H1 (cell line): Measurements from ENCODE around the gene GPR176. TPM values are rescaled to one million over a fixed set of nuclear protein-coding genes. Genes with fewer than 3 reads are reported as not detected.

Experiments used
- CTCF ChIA-PET: fragments of 300-600 bp; sonication (Branson Sonifier 250); formaldehyde crosslinking; loops from one replicate; lab custom pipeline; 2021; ENCODE audit not compliant: partially characterized antibody; lab: Charles Lee
- POLR2A ChIA-PET: fragments of 300-600 bp; sonication (Branson Sonifier 250); formaldehyde crosslinking; loops from one replicate; lab custom pipeline; 2021; ENCODE audit warnings: inconsistent platforms; ENCODE audit not compliant: partially characterized antibody; lab: Charles Lee
- DNase-seq, 2 experiments: peaks; one replicate each; pipeline versions ENCODE4 v3.0.0 to v3.0.0-alpha.2; 2010 to 2022; ENCODE audit warnings: low spot score in 2 of 2, low read depth in 1 of 2, mixed read lengths in 1 of 2
- FAIRE-seq: peaks from 2 replicates; lab custom pipeline; 2011; peaks lifted over from hg19 to GRCh38; lab: Jason Lieb, UNC
- H2AFZ ChIP-seq: 2 replicates; pipeline ENCODE4 v1.8.1; 2012; ENCODE audit warnings: low read length, inconsistent platforms
- H2AK5ac ChIP-seq: 2 replicates; pipeline ENCODE4 v1.6.1; 2013; ENCODE audit warnings: low read depth, low read length
- H2BK120ac ChIP-seq: replicated peaks from 2 replicates; pipeline ENCODE3; 2013; ENCODE audit warnings: low read depth, low read length, inconsistent platforms
- H2BK12ac ChIP-seq: 2 replicates; pipeline ENCODE4 v1.6.1; 2013; ENCODE audit warnings: low read depth, low read length
- H2BK15ac ChIP-seq: 2 replicates; pipeline ENCODE4 v1.6.1; 2013; ENCODE audit warnings: low read length
- H2BK20ac ChIP-seq: 2 replicates; pipeline ENCODE4 v1.6.1; 2013; ENCODE audit warnings: low read length
- H2BK5ac ChIP-seq: 2 replicates; pipeline ENCODE4 v1.6.1; 2013; ENCODE audit warnings: low read depth, low read length
- H3K14ac ChIP-seq: 2 replicates; pipeline ENCODE4 v1.6.1; 2013; ENCODE audit warnings: inconsistent platforms; ENCODE audit not compliant: insufficient read length
- H3K18ac ChIP-seq: 2 replicates; pipeline ENCODE4 v1.6.1; 2013; ENCODE audit warnings: low read length; ENCODE audit errors: extremely low read depth
- H3K23ac ChIP-seq: 2 replicates; pipeline ENCODE4 v1.6.1; 2013; ENCODE audit warnings: inconsistent platforms; ENCODE audit not compliant: insufficient read length
- H3K23me2 ChIP-seq: 2 replicates; pipeline ENCODE4 v1.6.1; 2013; ENCODE audit warnings: low read depth, low read length
- H3K27ac ChIP-seq: 2 replicates; pipeline ENCODE4 v1.6.1; 2011; ENCODE audit warnings: low read depth, low read length, inconsistent platforms
- H3K27me3 ChIP-seq, 4 experiments: replicated peaks in 1 of 4; 1 replicate in 1 of 4; 2 replicates in 3 of 4; pipeline versions ENCODE4 v1.6.1 to v1.8.1; 2011 to 2013; ENCODE audit warnings: low read length in 3 of 4, mild to moderate bottlenecking in 3 of 4, inconsistent platforms in 2 of 4, mixed read lengths in 2 of 4, moderate library complexity in 1 of 4; ENCODE audit not compliant: control insufficient read depth in 3 of 4, insufficient read depth in 3 of 4; ENCODE audit errors: extremely low read depth in 1 of 4
- H3K36me3 ChIP-seq, 4 experiments: 2 replicates each; pipeline versions ENCODE4 v1.6.1 to v1.8.1; 2011 to 2013; ENCODE audit warnings: mild to moderate bottlenecking in 4 of 4, low read length in 3 of 4, moderate library complexity in 2 of 4, control low read depth in 1 of 4, inconsistent platforms in 1 of 4; ENCODE audit not compliant: insufficient read depth in 4 of 4, control insufficient read depth in 2 of 4
- H3K4ac ChIP-seq: replicated peaks from 2 replicates; pipeline ENCODE3; 2013; ENCODE audit warnings: low read length, low read depth, mixed read lengths, inconsistent platforms; ENCODE audit not compliant: insufficient read length
- H3K4me1 ChIP-seq, 4 experiments: replicated peaks in 1 of 4; 1 replicate in 1 of 4; 2 replicates in 3 of 4; pipeline versions ENCODE4 v1.6.1 to v1.8.1; 2011 to 2013; ENCODE audit warnings: low read length in 3 of 4, inconsistent platforms in 2 of 4, mixed read lengths in 1 of 4; ENCODE audit not compliant: insufficient read depth in 4 of 4, control insufficient read depth in 3 of 4
- H3K4me2 ChIP-seq, 2 experiments: 2 replicates each; pipeline versions ENCODE4 v1.6.1 to v1.8.1; 2011 to 2013; ENCODE audit warnings: low read depth in 2 of 2, low read length in 2 of 2, control low read depth in 1 of 2, inconsistent platforms in 1 of 2, mild to moderate bottlenecking in 1 of 2; ENCODE audit not compliant: insufficient read depth in 1 of 2
- H3K4me3 ChIP-seq, 4 experiments: fragments of 200-600, 300-600 bp in 1 of 4; sonication (generic), shearing (Covaris generic), sonication (Bioruptor Twin) in 1 of 4; 2 replicates each; pipeline versions ENCODE4 v1.5.1 to v1.8.1; 2011 to 2016; ENCODE audit warnings: low read length in 4 of 4, low read depth in 3 of 4, control low read depth in 2 of 4, inconsistent platforms in 2 of 4, mild to moderate bottlenecking in 2 of 4, mixed read lengths in 1 of 4, moderate library complexity in 1 of 4; ENCODE audit not compliant: insufficient read depth in 2 of 4; ENCODE audit errors: extremely low read depth in 1 of 4
- H3K56ac ChIP-seq: replicated peaks from 2 replicates; pipeline ENCODE3; 2013; ENCODE audit warnings: low read depth, mild to moderate bottlenecking, mixed read lengths, low read length, inconsistent platforms; ENCODE audit not compliant: insufficient read length
- H3K79me1 ChIP-seq: 2 replicates; pipeline ENCODE4 v1.6.1; 2013; ENCODE audit warnings: low read depth, low read length, control low read depth
- H3K79me2 ChIP-seq, 2 experiments: 2 replicates each; pipeline versions ENCODE4 v1.6.1 to v1.8.1; 2012 to 2013; ENCODE audit warnings: low read length in 2 of 2, mild to moderate bottlenecking in 2 of 2, inconsistent platforms in 1 of 2; ENCODE audit not compliant: insufficient read depth in 2 of 2, control insufficient read depth in 1 of 2
- H3K9ac ChIP-seq, 4 experiments: replicated peaks in 1 of 4; 1 replicate in 1 of 4; 2 replicates in 3 of 4; pipeline versions ENCODE4 v1.6.1 to v1.8.1; 2011 to 2013; ENCODE audit warnings: low read depth in 3 of 4, low read length in 3 of 4, control low read depth in 2 of 4, mild to moderate bottlenecking in 2 of 4, moderate library complexity in 2 of 4, inconsistent platforms in 1 of 4; ENCODE audit errors: extremely low read depth in 1 of 4
- H3K9me3 ChIP-seq, 2 experiments: 2 replicates each; pipeline versions ENCODE4 v1.6.1 to v1.8.1; 2012 to 2013; ENCODE audit warnings: mild to moderate bottlenecking in 2 of 2, moderate library complexity in 2 of 2, control low read depth in 1 of 2, inconsistent platforms in 1 of 2, low read depth in 1 of 2, low read length in 1 of 2, mixed read lengths in 1 of 2; ENCODE audit not compliant: insufficient read depth in 2 of 2
- H4K20me1 ChIP-seq, 2 experiments: replicated peaks in 1 of 2; 2 replicates each; pipeline versions ENCODE3 to v1.8.1; 2011 to 2013; ENCODE audit warnings: inconsistent platforms in 2 of 2, low read length in 2 of 2, mild to moderate bottlenecking in 1 of 2; ENCODE audit not compliant: insufficient read depth in 2 of 2, control insufficient read depth in 1 of 2
- H4K5ac ChIP-seq: 2 replicates; pipeline ENCODE4 v1.6.1; 2013; ENCODE audit warnings: low read length, low read depth, mixed read lengths, inconsistent platforms; ENCODE audit not compliant: insufficient read length
- H4K8ac ChIP-seq: 2 replicates; pipeline ENCODE4 v1.8.0; 2013; ENCODE audit warnings: mild to moderate bottlenecking, moderate library complexity, low read length, inconsistent platforms; ENCODE audit not compliant: insufficient read depth; ENCODE audit errors: extremely low read depth
- H4K91ac ChIP-seq: replicated peaks from 2 replicates; pipeline ENCODE3; 2013; ENCODE audit warnings: low read length, mixed read lengths, inconsistent platforms; ENCODE audit not compliant: insufficient read length
- ASH2L ChIP-seq: fragments of 200-600, 300-600 bp; sonication (generic); IDR thresholded peaks from one replicate; pipeline ENCODE4 v1.7.1; 2017; ENCODE audit warnings: low read length
- RAD21 ChIP-seq, 2 experiments: IDR thresholded peaks in 1 of 2; conservative IDR thresholded peaks in 1 of 2; 2 replicates each; pipeline ENCODE4 v1.6.1; 2011; ENCODE audit warnings: low read depth in 2 of 2, low read length in 2 of 2, improper control_type of control experiment in 1 of 2, inconsistent platforms in 1 of 2, mild to moderate bottlenecking in 1 of 2, moderate library complexity in 1 of 2
- SP1 ChIP-seq: IDR thresholded peaks from 2 replicates; pipeline ENCODE4 v1.6.1; 2011; ENCODE audit warnings: low read depth, low read length
- WGBS, 2 experiments: shearing (Covaris generic) in 1 of 2; methylation state at CpG; one replicate each; pipeline versions ENCODE4 v1.1.6 to v1.1.7; 2013 to 2015; ENCODE audit warnings: low lambda C conversion rate in 2 of 2, mixed read lengths in 2 of 2, inconsistent platforms in 1 of 2, low coverage in 1 of 2, missing lambda C conversion rate in 1 of 2; ENCODE audit not compliant: insufficient replicate concordance in 2 of 2, insufficient coverage in 1 of 2, insufficient read length in 1 of 2; ENCODE audit errors: extremely low coverage in 1 of 2, missing lambda C conversion rate in 1 of 2; 5-methylcytosine and 5-hydroxymethylcytosine counted together
- polyA plus RNA-seq, 7 experiments: library from polyadenylated mRNA; depleted of rRNA in 3 of 7; stranded (reverse) in 5 of 7; unstranded in 2 of 7; fragments of >200 nt in 5 of 7; fragments of 200-250 nt in 2 of 7; gene quantifications; 1 replicate in 5 of 7; 2 replicates in 1 of 7; 4 replicates in 1 of 7; pipeline versions ENCODE4 v1.2.1 to v1.2.3, GENCODE V29; 2011 to 2013; ENCODE audit warnings: missing spikeins in 2 of 7, mixed read lengths in 2 of 7
- total RNA-seq: library from RNA; stranded (reverse); fragmentation: NEBNext Ultra II Directional; extraction: Animal tissue kit (Norgen Biotek cat#: 25700); gene quantifications from 2 replicates; pipeline ENCODE4 v1.2.1, GENCODE V29; 2021
- TF ChIP-seq, protein P1 (sequence below), 3 experiments: IDR thresholded peaks; 1 replicate in 2 of 3; 2 replicates in 1 of 3; pipeline versions ENCODE4 v1.5.1 to v1.6.1; 2011; ENCODE audit warnings: low read length in 3 of 3, mild to moderate bottlenecking in 3 of 3, inconsistent platforms in 2 of 3, low read depth in 1 of 3, moderate library complexity in 1 of 3; ENCODE audit not compliant: insufficient read depth in 1 of 3; ENCODE audit errors: control extremely low read depth in 1 of 3

GPR176 gene
- total and polyA plus RNA-seq, 2 of the 8 experiments (the other 6 are each of a cell fraction or from before 2014, with no cell fraction given): 190 to 281 TPM

- Histone ChIP-seq H3K14ac (no peak overlapping the region), H3K79me1 (no peaks in the 10 kb centered on the region; the same call in 1 of the 2 replicates), H3K4me1 (peaks cover 0 to 3% (median 0%) of the 10 kb centered on the region in 4 experiments; a peak in 1 of 7 replicates), H3K4me3 (no peak overlapping the region), H2BK12ac (no peak overlapping the region), H3K56ac (no peak overlapping the region), H4K5ac (no peak overlapping the region), H3K4ac (no peak overlapping the region), H4K8ac (peak overlapping the region; percentile 0; the same call in 1 of the 2 replicates), H3K9ac (no peak overlapping the region), H3K9me3 (no peaks in the 10 kb centered on the region), H3K23me2 (no peaks in the 10 kb centered on the region), H3K79me2 (peaks cover 0 to 43% of the 10 kb centered on the region in 2 experiments; a peak in 3 of 4 replicates), H2BK20ac (no peak overlapping the region), H4K91ac (no peak overlapping the region), H2AFZ (no peak overlapping the region), H2BK15ac (no peak overlapping the region), H3K27me3 (no peaks in the 10 kb centered on the region), H2BK120ac (no peak overlapping the region), H3K4me2 (no peak overlapping the region), H4K20me1 (peaks cover 3 to 7% of the 10 kb centered on the region in 2 experiments), H3K23ac (no peak overlapping the region), H3K18ac (no peak overlapping the region), H3K36me3 (peaks cover 4 to 44% (median 26%) of the 10 kb centered on the region in 4 experiments), H2AK5ac (no peak overlapping the region), H3K27ac (no peak overlapping the region), H2BK5ac (no peak overlapping the region)
- no peak for TF ChIP-seq SP1
- TF ChIP-seq RAD21 (IDR thresholded peaks at IDR 0.05 in 1 of 2, conservative IDR thresholded peaks at IDR 0.05 in 1 of 2; ENCODE audit: low read depth in 2 of 2, low read length in 2 of 2): peak; percentile 66 to 68
- TF ChIP-seq, protein P1, sequence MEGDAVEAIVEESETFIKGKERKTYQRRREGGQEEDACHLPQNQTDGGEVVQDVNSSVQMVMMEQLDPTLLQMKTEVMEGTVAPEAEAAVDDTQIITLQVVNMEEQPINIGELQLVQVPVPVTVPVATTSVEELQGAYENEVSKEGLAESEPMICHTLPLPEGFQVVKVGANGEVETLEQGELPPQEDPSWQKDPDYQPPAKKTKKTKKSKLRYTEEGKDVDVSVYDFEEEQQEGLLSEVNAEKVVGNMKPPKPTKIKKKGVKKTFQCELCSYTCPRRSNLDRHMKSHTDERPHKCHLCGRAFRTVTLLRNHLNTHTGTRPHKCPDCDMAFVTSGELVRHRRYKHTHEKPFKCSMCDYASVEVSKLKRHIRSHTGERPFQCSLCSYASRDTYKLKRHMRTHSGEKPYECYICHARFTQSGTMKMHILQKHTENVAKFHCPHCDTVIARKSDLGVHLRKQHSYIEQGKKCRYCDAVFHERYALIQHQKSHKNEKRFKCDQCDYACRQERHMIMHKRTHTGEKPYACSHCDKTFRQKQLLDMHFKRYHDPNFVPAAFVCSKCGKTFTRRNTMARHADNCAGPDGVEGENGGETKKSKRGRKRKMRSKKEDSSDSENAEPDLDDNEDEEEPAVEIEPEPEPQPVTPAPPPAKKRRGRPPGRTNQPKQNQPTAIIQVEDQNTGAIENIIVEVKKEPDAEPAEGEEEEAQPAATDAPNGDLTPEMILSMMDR (IDR thresholded peaks at IDR 0.05; ENCODE audit: control extremely low read depth in 1 of 3, insufficient read depth in 1 of 3, low read depth in 1 of 3, low read length in 3 of 3): peak; percentile 39 to 70 (median 67)
- TF ChIP-seq ASH2L: no peak
- CTCF ChIA-PET: interaction anchor here (1.1 to 2.8 kb wide), 8 partner anchors 14 to 125 kb away, joined by 3 to 13 read pairs (median 4); no protein-coding TSS in a partner anchor
- WGBS, 2 experiments: 90% methylated on average over 19 of the region's 19 CpGs; no CpG with 5 or more reads in 1 of the 2 experiments
- peak; percentile 24 for FAIRE-seq
- no peak for DNase-seq
- POLR2A ChIA-PET: interaction anchor here (1.0 kb wide), 1 partner anchor 11 kb away, joined by 3 read pairs; no protein-coding TSS in a partner anchor
Measured at GRCh38 chr15:39801641-39802309, 118.3 kb downstream of the GPR176 start.
